HepG2 (cell line): ENCODE results near the gene TNFRSF21. TPM values are rescaled to one million over a fixed set of nuclear protein-coding genes. Genes with fewer than 3 reads are reported as not detected.

ENCODE experiments used
- ATAC-seq: fragments of 200-7000 bp; cut with Tn5 transposase; 3 replicates; pipeline ENCODE4 v1.9.1; 2020; ENCODE audit warnings: mild to moderate bottlenecking, moderate library complexity
- BruUV-seq: library from RNA; stranded (reverse); fragments of 400-500 nt; replicated peaks from 2 replicates; lab custom pipeline; 2021; lab: Mats Ljungman, UMichigan
- CTCF ChIA-PET: fragments of 300-600 bp; formaldehyde crosslinking; extraction: SDS; loops from one replicate; lab custom pipeline; 2021; ENCODE audit warnings: low total read pairs, inconsistent platforms, low intra/inter-chr PET ratio; lab: Yijun Ruan, JAX
- POLR2A ChIA-PET: fragments of 350-600 bp; sonication (Branson Sonifier 250); formaldehyde crosslinking; loops from one replicate; lab custom pipeline; 2020; ENCODE audit warnings: antibody characterized with exemption, inconsistent platforms; lab: Yijun Ruan, JAX
- DNase-seq: peaks from one replicate; pipeline ENCODE4 v3.0.0-alpha.2; 2015; ENCODE audit warnings: low spot score
- FAIRE-seq: peaks from 3 replicates; lab custom pipeline; 2011; peaks lifted over from hg19 to GRCh38; lab: Jason Lieb, UNC
- H2AFZ ChIP-seq: one replicate; pipeline ENCODE4 v1.6.1; 2011; ENCODE audit warnings: low read length, inconsistent platforms
- H3K27ac ChIP-seq: fragments of 300-600 bp; 3 replicates; pipeline ENCODE4 v1.8.0; 2011; ENCODE audit warnings: mixed run types, mild to moderate bottlenecking, mixed read lengths, low read length, inconsistent platforms; ENCODE audit not compliant: insufficient read depth; ENCODE audit errors: extremely low read length
- H3K27me3 ChIP-seq, 2 experiments: fragments of 200-600 bp in 1 of 2; 2 replicates in 1 of 2; 3 replicates in 1 of 2; pipeline versions ENCODE4 v1.6.0 to v1.8.0; 2011; ENCODE audit warnings: low read length in 2 of 2, mild to moderate bottlenecking in 2 of 2, moderate library complexity in 2 of 2, inconsistent platforms in 1 of 2; ENCODE audit not compliant: insufficient read depth in 2 of 2, control insufficient read depth in 1 of 2
- H3K36me3 ChIP-seq, 2 experiments: fragments of 200-600 bp in 1 of 2; replicated peaks in 1 of 2; 2 replicates in 1 of 2; 3 replicates in 1 of 2; pipeline versions ENCODE4 v1.5.1 to v1.8.0; 2011; ENCODE audit warnings: low read length in 2 of 2, inconsistent platforms in 1 of 2; ENCODE audit not compliant: insufficient read depth in 2 of 2, control insufficient read depth in 1 of 2
- H3K4me1 ChIP-seq: 2 replicates; pipeline ENCODE4 v1.5.1; 2012; ENCODE audit warnings: low read length, inconsistent platforms; ENCODE audit not compliant: insufficient read depth
- H3K4me2 ChIP-seq: 2 replicates; pipeline ENCODE4 v1.6.0; 2011; ENCODE audit warnings: low read depth, low read length, inconsistent platforms
- H3K4me3 ChIP-seq, 3 experiments: fragments of 200-600 bp in 1 of 3; sonication (generic), shearing (Covaris generic) in 1 of 3; replicated peaks in 1 of 3; 2 replicates each; pipeline ENCODE4 v1.5.1; 2011 to 2016; ENCODE audit warnings: low read length in 3 of 3, inconsistent platforms in 2 of 3, low read depth in 2 of 3, mild to moderate bottlenecking in 2 of 3, control low read depth in 1 of 3, mixed read lengths in 1 of 3; ENCODE audit not compliant: insufficient read depth in 1 of 3
- H3K79me2 ChIP-seq: one replicate; pipeline ENCODE4 v1.6.1; 2011; ENCODE audit warnings: low read length, inconsistent platforms; ENCODE audit not compliant: insufficient read depth
- H3K9ac ChIP-seq: 2 replicates; pipeline ENCODE4 v1.6.0; 2011; ENCODE audit warnings: mild to moderate bottlenecking, low read depth, low read length, inconsistent platforms; ENCODE audit not compliant: insufficient read depth
- H3K9me3 ChIP-seq: 2 replicates; pipeline ENCODE4 v1.5.1; 2012; ENCODE audit warnings: mild to moderate bottlenecking, low read length
- H4K20me1 ChIP-seq: 2 replicates; pipeline ENCODE4 v1.6.0; 2011; ENCODE audit warnings: inconsistent platforms, mild to moderate bottlenecking, low read length, moderate library complexity; ENCODE audit not compliant: insufficient read depth
- CEBPG ChIP-seq: IDR thresholded peaks from 2 replicates; pipeline ENCODE4 v1.6.1; 2016
- LRRFIP1 ChIP-seq: sonication (generic); formaldehyde crosslinking; conservative IDR thresholded peaks from 2 replicates; pipeline ENCODE4 v1.4.0; 2020; ENCODE audit warnings: missing genetic modification reagents
- RBM22 ChIP-seq: fragments of 200-400 bp; formaldehyde crosslinking; optimal IDR thresholded peaks from 2 replicates; pipeline ENCODE3; 2017; ENCODE audit warnings: mild to moderate bottlenecking, low read length, moderate library complexity
- SNRNP70 ChIP-seq: fragments of 200-400 bp; formaldehyde crosslinking; IDR thresholded peaks from 2 replicates; pipeline ENCODE4 v1.6.1; 2017; ENCODE audit warnings: mild to moderate bottlenecking, low read depth, low read length, moderate library complexity
- ZNF703 ChIP-seq: sonication (generic); formaldehyde crosslinking; IDR thresholded peaks from 2 replicates; pipeline ENCODE4 v1.5.1; 2020; ENCODE audit warnings: missing genetic modification reagents, mild to moderate bottlenecking, moderate library complexity, borderline replicate concordance
- ZNF792 ChIP-seq: IDR thresholded peaks from 2 replicates; pipeline ENCODE4 v1.6.1; 2016
- ZNF841 ChIP-seq: sonication (generic); formaldehyde crosslinking; IDR thresholded peaks from 2 replicates; pipeline ENCODE4 v1.8.1; 2023; ENCODE audit warnings: missing genetic modification reagents, borderline replicate concordance
- ZZZ3 ChIP-seq: sonication (generic); formaldehyde crosslinking; IDR thresholded peaks from 2 replicates; pipeline ENCODE4 v1.4.0; 2020; ENCODE audit warnings: missing genetic modification reagents, mild to moderate bottlenecking, borderline replicate concordance
- WGBS: methylation state at CpG from one replicate; pipeline ENCODE4 v1.1.6; 2017; ENCODE audit warnings: low lambda C conversion rate; 5-methylcytosine and 5-hydroxymethylcytosine counted together
- in situ Hi-C: cut with HindIII; loops from 2 replicates; pipeline ENCODE4 v1.10.0; 2017; ENCODE audit warnings: low pct_unique_long_range_greater_than_20kb; ENCODE audit not compliant: extremely low pct_ligation_motif_present
- intact Hi-C: fragments of 100-400 bp; cut with micrococcal nuclease; formaldehyde crosslinking; loops from one replicate; pipeline ENCODE4 v1.10.0; 2022; ENCODE audit not compliant: unreplicated experiment
- polyA plus RNA-seq, 8 experiments: library from polyadenylated mRNA; depleted of rRNA in 3 of 8; stranded (reverse) in 7 of 8; unstranded in 1 of 8; fragments of >200 nt; fragmentation: Illumina TruSeq in 4 of 8; extraction: Trizol in 4 of 8; gene quantifications; 2 replicates each; pipeline versions ENCODE4 v1.2.1 to v1.2.3, GENCODE V29; 2011 to 2016; ENCODE audit warnings: low read depth in 4 of 8, missing spikeins in 1 of 8, mixed read lengths in 1 of 8; ENCODE audit not compliant: insufficient read depth in 1 of 8
- total RNA-seq, 5 experiments: library from RNA; depleted of rRNA; stranded (reverse); fragments of >200 nt; fragmentation: Illumina TruSeq; extraction: Trizol; gene quantifications; 2 replicates each; pipeline ENCODE4 v1.2.3, GENCODE V29; 2016; ENCODE audit warnings: low read depth in 1 of 5

The TNFRSF21 gene
- total and polyA plus RNA-seq, 2 of the 13 experiments (the other 11 are each of a cell fraction or from before 2014, with no cell fraction given): 24.8 to 46.3 TPM

GRCh38 chr6:47301441-47301840 lies 8.3 kb downstream of the TNFRSF21 start:
- TF ChIP-seq RBM22 (peak; percentile 80), ZNF841 (CRISPR knock-in tag) (no peak), ZNF703 (no peak), ZZZ3 (no peak), CEBPG (CRISPR knock-in tag) (no peak), ZNF792 (no peak), LRRFIP1 (CRISPR knock-in tag) (no peak), SNRNP70 (no peak)
- TF ChIP-seq, all 625 proteins: peak for 1
- Histone ChIP-seq H3K4me3 (no peak overlapping the region), H3K27ac (no peak overlapping the region), H3K4me2 (no peak overlapping the region), H3K27me3 (no peaks in the 10 kb centered on the region), H3K9ac (no peak overlapping the region), H2AFZ (no peak overlapping the region), H3K79me2 (peaks cover 100% of the 10 kb centered on the region), H3K36me3 (peaks cover 4 to 30% of the 10 kb centered on the region in 2 experiments; a peak in 4 of 5 replicates), H3K4me1 (peaks cover 69% of the 10 kb centered on the region), H4K20me1 (peaks cover 83% of the 10 kb centered on the region), H3K9me3 (no peaks in the 10 kb centered on the region)
- no peak for ATAC-seq
- FAIRE-seq: no peak
- ChIA-PET POLR2A (interaction anchor here (1.1 kb wide), 2 partner anchors 13 to 240 kb away, joined by 3 read pairs; no protein-coding TSS in a partner anchor), CTCF (no interaction called here)
- WGBS: 93% methylated on average over 4 of the region's 4 CpGs
- BruUV-seq: no TSS peak
- intact Hi-C loops: no loop called here
- no peak for DNase-seq
- in situ Hi-C loops: loop anchor here (25.0 kb wide), 1 partner anchor 439 kb away; no protein-coding TSS in a partner anchor
